Stimulated activated CD8-positive, alpha-beta memory T cell treated with anti-CD3 and anti-CD28 coated beads, Interleukin-4, amount 100 ng/mL, for 48 hours (primary cell): ENCODE results near the gene RHOH.
A peak's percentile ranks its signal among the peaks of the same experiment; 100 is the strongest.
"Not testable (repeated sequence)": the region's sequence is repeated elsewhere in the genome, so short reads cannot be mapped to it uniquely, and the experiment has no call there.

Experiments
- DNase-seq: peaks from one replicate; pipeline ENCODE4 v3.0.0-alpha.2; 2020

Gene RHOH

GRCh38 chr4:40264497-40264896 is 67.7 kb downstream of the RHOH start:
- DNase-seq = no peak

- DNase-seq = no peak
These were observed 68.4 kb downstream of the RHOH start for GRCh38 chr4:40264995-40265909.

DNA sequence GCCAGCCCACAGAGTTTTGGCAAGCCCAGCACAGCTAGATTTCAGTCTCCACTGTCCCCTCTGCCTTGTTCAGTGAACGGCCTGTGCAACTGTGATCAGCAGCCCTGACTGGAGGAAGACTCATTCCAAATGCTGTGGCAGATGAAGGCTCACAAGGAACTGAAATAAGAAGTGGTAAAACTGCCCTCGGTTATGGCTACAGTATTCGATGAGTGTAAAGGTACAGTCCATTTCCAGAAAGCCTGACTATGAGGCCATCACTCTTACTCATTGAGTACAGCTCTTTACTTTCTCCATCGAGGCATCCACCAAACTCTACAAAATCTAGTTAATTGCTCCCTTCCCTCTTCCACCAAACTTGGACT is 69.1 kb downstream of the RHOH start:
- DNase-seq = no peak

DNA sequence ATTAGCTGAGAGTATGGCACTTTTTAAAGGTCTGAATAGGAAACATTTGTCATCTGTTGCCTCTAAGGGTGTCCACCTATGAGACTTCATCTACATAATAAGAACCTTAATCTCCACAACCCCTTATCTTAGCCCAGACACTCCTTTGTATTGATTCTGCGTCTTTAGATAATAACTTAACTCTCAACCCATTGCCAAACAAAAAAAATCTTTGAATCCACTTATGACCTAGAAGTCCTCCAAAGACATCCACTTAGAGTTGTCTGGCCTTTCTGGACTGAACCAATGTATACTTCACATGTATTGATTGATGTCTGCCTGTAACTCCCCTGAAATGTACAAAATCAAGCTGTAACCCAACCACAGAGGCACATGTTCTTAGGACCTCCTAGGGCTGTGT is 72.3 kb downstream of the RHOH start:
- DNase-seq = no peak

DNA sequence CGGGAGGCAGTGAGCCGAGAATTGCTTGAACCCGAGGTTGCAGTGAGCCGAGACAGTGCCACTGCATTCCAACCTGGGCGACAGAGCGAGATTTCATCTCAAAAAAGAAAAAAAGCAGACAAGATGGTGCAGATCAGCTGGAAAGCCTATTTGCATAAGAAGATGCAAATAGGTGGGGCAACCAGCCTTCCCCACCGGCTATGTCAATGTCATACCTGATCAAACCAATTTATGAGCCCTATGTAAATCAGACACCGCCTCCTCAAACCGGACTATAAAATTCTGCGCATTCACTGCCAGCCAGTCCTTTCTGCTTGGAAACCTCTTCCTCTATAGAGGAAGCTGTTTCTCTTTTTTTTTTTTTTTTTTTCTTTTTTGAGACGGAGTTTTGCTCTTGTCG is 73.8 kb downstream of the RHOH start:
- DNase-seq = no peak

- no peak for DNase-seq
These were observed 78.4 kb downstream of the RHOH start for GRCh38 chr4:40275065-40275730.

DNA sequence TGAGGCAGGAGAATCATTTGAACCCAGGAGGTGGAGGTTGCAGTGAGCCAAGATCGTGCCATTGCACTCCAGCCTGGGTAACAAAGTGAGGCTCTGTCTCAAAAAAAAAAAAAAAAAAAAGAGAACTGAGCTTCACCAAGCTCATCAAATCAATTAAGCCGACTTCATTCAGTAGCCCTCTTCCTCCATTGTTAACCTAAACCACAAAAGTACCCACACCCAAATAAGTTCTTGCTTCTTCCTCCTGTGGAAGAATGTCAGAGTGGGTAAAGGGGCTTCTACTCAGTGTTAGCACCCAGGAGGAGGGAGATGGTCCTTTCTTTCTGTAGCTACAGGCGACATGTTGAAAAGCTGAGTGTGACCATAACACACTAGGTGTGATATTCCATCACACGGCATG is 79.7 kb downstream of the RHOH start:
- no peak for DNase-seq

- DNase-seq = peak; percentile 68
These were observed 83.8 kb downstream of the RHOH start for GRCh38 chr4:40280586-40280985.

DNA sequence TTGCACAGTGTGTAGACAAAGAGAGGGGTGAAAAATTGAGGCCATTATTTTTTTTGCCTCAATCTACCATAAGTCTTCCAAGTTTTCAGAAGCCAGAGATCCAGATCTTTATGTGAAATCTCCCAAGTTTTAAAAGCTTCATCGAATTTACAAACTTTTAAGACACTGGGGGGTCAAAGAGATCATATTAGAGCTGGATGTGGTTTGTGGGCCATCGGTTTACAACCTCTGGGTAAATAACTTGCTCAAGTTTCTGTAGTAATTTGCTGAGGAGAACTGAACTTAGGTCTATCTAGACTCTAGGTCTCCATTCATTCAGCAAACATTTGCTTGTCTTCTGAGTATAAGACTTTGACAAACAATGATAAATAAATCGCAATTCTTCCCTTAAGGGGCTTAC is 84.3 kb downstream of the RHOH start:
- no peak for DNase-seq

DNA sequence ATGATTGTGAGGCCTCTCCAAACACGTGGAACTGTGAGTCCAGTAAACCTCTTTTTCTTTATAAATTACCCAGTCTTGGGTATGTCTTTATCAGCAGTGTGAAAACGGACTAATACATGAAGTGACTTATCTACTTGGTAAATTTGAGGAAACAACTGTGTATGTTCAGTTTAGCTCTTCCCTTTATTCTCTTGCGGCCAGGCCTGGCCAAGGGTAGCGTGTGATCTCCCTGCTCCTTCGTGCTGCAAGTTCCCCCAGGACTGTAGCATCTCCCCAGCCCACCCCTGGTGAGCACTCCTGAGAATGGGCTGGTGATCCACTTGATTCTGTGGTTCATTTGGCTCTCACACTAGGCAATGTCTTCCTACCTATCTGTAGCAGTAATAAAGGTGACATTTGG is 85.1 kb downstream of the RHOH start:
- no peak for DNase-seq

- not testable (repeated sequence) for DNase-seq
These were observed 86.0 kb downstream of the RHOH start for GRCh38 chr4:40282857-40283256.

DNA sequence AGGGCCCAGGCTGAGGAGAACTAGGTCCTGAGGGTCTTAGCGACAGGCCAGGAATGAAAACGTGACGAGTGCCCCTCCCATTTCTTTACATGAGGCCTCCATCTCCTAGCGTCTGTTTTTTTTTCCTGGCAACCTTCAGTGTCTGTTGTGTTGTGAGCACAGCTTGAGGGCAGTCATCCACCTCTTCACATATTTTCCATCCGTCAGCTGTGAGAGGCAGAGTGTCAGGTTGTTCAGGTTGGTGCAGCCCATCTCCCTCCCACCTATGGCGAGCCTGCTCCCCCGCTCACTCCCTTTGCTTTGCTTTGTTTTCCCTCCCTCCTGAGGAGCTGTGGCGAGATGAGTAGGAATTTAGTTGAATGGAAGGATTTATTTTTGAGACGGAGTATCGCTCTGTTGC is 86.6 kb downstream of the RHOH start:
- DNase-seq = no peak

DNA sequence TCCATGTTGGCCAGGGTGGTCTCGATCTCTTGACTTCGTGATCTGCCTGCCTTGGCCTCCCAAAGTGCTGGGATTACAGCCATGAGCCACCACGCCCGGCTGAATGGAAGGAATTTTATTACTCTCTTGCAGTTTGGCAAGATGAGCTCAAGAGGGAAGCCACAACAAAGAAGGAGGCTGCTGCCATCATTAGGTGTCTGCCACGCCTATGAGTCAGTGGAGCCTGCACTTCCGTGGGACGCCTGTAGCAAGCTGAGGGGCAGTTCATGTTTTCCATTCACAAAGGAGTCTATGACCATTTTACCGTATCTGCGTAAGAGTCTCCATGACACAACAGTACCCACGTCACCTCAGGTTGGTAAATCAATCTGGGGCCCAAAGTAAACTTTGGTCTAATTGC is 87.1 kb downstream of the RHOH start:
- DNase-seq = peak; percentile 85

- DNase-seq = no peak
These were observed 88.9 kb downstream of the RHOH start for GRCh38 chr4:40285692-40286091.

DNA sequence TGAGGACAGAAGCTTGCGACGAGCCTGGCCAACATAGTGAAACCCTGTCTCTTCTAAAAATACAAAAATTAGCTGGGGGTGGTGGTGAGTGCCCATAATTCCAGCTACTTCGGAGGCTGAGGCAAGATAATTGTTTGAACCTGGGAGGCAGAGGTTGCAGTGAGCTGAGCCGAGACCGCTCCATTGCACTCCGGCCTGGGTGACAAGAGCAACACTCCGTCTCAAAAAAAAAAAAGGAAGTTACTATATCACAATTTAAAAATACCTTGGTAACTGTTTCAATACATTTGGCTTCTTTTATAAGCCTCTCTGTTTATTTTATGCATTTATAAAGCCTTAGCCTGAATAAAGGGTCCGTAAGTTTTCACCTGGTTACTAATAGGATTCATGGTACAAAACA is 91.7 kb downstream of the RHOH start:
- peak; percentile 18 for DNase-seq

DNA sequence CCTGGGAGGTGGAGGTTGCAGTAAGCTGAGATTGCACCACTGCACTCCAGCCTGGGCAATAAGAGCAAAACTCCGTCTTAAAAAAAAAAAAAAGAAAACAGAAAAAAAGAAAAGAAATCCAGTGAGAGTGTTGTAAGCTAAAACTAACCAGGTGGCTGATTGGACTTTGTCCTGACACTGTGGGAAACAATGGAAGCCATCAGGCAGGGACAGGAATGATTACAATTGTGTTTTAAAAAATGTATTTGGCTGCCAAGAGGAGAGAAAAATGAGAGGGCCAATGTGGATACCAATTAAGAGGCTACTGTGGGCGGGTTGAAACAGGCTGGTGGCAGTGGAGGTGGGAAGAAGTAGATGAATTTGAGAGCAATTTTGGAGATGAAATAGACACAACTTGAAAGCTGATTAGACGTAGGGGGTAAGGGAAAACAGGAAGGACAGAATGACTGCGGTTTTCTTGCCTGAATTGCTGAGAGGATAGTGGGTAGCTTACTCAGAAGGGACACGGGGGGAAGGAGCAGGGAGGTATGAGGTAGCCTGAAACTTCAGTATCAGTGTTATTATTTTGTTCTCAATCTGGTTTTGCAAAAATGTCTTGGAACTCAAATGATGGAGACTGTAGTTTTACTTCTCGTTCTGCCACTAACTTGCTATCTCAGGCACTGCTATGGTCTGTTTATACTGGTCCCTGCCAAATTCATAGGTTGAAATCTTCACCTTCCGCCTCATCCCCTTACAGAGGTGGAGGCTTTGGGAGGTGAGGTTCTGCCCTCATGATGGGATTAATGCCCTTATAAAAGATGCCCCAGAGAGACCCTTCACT is 92.7 kb downstream of the RHOH start:
- DNase-seq = no peak

DNA sequence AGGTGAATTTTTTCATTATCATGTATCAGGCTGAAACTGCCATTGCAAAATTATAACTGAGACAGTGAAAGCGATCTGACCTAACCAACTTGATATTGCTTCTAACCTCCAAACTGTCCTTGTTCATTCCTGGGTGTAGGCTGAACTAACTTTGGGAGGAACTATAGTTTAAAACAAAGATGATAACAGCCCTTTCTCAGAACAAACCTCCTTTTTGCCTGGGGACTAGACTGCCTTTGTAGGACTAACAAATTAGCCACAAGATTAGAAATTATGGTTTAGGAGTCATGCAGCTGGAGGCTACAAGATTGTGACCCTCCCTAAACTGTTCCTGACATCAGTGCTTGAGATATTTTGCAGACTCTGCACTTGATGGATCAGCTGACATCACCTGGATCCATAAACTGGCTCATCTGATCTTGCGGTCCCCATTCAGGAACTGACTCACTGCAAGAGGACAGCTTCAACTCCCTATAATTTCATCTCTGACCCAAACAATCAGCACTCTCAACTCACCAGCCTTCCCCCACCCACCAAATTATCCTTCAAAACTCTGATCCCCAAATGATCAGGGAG is 93.9 kb downstream of the RHOH start:
- not testable (repeated sequence) for DNase-seq

DNA sequence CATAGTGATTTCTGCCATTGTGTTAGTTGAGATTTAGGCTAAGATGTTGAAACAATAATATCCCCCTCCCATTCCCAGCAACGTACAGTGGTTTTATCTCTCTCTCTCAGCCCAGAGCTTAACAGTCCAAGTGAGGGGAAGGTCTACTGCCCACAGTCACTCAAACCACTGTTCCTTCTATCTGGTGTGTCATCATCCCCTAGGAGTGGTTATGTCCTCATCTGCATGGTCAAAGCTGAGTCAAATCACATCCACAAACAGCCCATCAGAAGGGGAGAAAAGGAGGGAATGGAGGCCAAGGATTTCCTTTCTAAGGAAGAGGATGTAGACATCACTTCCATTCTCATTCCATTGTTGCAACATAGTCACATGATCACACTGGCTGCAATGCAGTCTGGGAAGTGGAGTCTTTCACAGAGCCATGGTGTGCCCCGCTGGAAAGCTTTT is 95.5 kb downstream of the RHOH start:
- no peak for DNase-seq

- DNase-seq = no peak
These were observed 97.5 kb downstream of the RHOH start for GRCh38 chr4:40294339-40294738.

DNA sequence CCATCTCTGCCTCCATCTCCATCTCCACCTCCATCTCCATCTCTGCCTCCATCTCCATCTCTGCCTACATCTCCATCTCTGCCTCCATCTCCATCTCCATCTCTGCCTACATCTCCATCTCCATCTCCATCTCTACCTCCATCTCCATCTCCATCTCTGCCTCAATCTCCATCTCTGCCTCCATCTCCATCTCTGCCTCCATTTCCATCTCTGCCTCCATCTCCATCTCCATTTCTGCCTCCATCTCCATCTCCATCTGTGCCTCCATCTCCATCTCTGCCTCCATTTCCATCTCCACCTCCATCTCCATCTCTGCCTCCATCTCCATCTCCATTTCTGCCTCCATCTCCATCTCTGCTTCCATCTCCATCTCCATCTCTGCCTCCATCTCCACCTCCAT is 98.2 kb downstream of the RHOH start:
- not testable (repeated sequence) for DNase-seq

GRCh38 chr4:40295572-40295971 is 98.7 kb downstream of the RHOH start:
- DNase-seq = no peak
